NCI-H345 (cell line): ENCODE results near the gene ZNF750.

Experiments
- DNase-seq: peaks from one replicate; lab custom pipeline; 2025; lab: John Stamatoyannopoulos, UW

ZNF750 gene

GRCh38 chr17:82812058-82812457 lies 27.8 kb downstream of the ZNF750 start:
- no peak for DNase-seq

- no peak for DNase-seq
Measured at GRCh38 chr17:82810644-82811430, 29.0 kb downstream of the ZNF750 start.

GRCh38 chr17:82808921-82809905 lies 30.6 kb downstream of the ZNF750 start:
- no peak for DNase-seq

GRCh38 chr17:82808006-82808405 lies 31.8 kb downstream of the ZNF750 start:
- DNase-seq, result no peak

- no peak for DNase-seq
Measured at GRCh38 chr17:82807562-82807961, 32.3 kb downstream of the ZNF750 start.

- DNase-seq, result no peak
Measured at GRCh38 chr17:82807101-82807500, 32.7 kb downstream of the ZNF750 start.

GRCh38 chr17:82806645-82807044 lies 33.2 kb downstream of the ZNF750 start:
- no peak for DNase-seq

- DNase-seq, result no peak
Measured at GRCh38 chr17:82805823-82806222, 34.0 kb downstream of the ZNF750 start.

- no peak for DNase-seq
Measured at GRCh38 chr17:82805254-82805653, 34.6 kb downstream of the ZNF750 start.

GRCh38 chr17:82804442-82805191 lies 35.2 kb downstream of the ZNF750 start:
- no peak for DNase-seq

- DNase-seq, result no peak
Measured at GRCh38 chr17:82803606-82804005, 36.2 kb downstream of the ZNF750 start.

GRCh38 chr17:82803185-82803584 lies 36.6 kb downstream of the ZNF750 start:
- DNase-seq, result no peak

GRCh38 chr17:82802075-82802780 lies 37.6 kb downstream of the ZNF750 start:
- no peak for DNase-seq

GRCh38 chr17:82801377-82801970 lies 38.3 kb downstream of the ZNF750 start:
- DNase-seq, result no peak

- no peak for DNase-seq
Measured at GRCh38 chr17:82800885-82801284, 38.9 kb downstream of the ZNF750 start.

- DNase-seq, result no peak
Measured at GRCh38 chr17:82799591-82799990, 40.2 kb downstream of the ZNF750 start.

GRCh38 chr17:82798752-82799151 lies 41.1 kb downstream of the ZNF750 start:
- DNase-seq, result no peak

GRCh38 chr17:82797061-82797460 lies 42.8 kb downstream of the ZNF750 start:
- DNase-seq, result no peak

- peak; percentile 30 for DNase-seq
Measured at GRCh38 chr17:82795615-82796014, 44.2 kb downstream of the ZNF750 start.

GRCh38 chr17:82794781-82795482 lies 44.9 kb downstream of the ZNF750 start:
- no peak for DNase-seq
